ENCODE results near the gene BICC1. TPM values are rescaled to one million over a fixed set of nuclear protein-coding genes. Genes with fewer than 3 reads are reported as not detected.

BICC1 gene
- total and polyA plus RNA-seq, 2 of the 13 experiments (the other 11 are each of a cell fraction or from before 2014, with no cell fraction given), result 0.18 to 1.5 TPM

- TF ChIP-seq NFE2L1 (CRISPR knock-in tag; IDR thresholded peaks at IDR 0.05; ENCODE audit: borderline replicate concordance), result no peak
Measured at GRCh38 chr10:58516671-58517070, 4.0 kb downstream of the BICC1 start (continued).

- FAIRE-seq (no peak), DNase-seq (ENCODE audit: low spot score) (no peak), ATAC-seq (no peak)
- Histone ChIP-seq H3K27me3 (ENCODE audit: control insufficient read depth in 1 of 2, insufficient read depth in 2 of 2, low read length in 2 of 2) (no peaks in the 10 kb centered on the region; a peak in 1 of 5 replicates), H3K4me3 (replicated peaks in 1 of 3; ENCODE audit: insufficient read depth in 1 of 3, low read depth in 2 of 3, low read length in 3 of 3) (no peak overlapping the region), H3K4me1 (ENCODE audit: insufficient read depth, low read length) (peaks cover 24% of the 10 kb centered on the region), H2AFZ (ENCODE audit: low read length) (no peak overlapping the region), H3K9ac (ENCODE audit: insufficient read depth, low read depth, low read length) (no peak overlapping the region), H3K4me2 (ENCODE audit: low read depth, low read length) (no peak overlapping the region), H3K79me2 (ENCODE audit: insufficient read depth, low read length) (peaks cover 19% of the 10 kb centered on the region), H3K27ac (ENCODE audit: extremely low read length, insufficient read depth, low read length) (no peak overlapping the region), H4K20me1 (ENCODE audit: insufficient read depth, low read length) (no peaks in the 10 kb centered on the region), H3K9me3 (ENCODE audit: low read length) (no peaks in the 10 kb centered on the region), H3K36me3 (replicated peaks in 1 of 2; ENCODE audit: control insufficient read depth in 1 of 2, insufficient read depth in 2 of 2, low read length in 2 of 2) (no peaks in the 10 kb centered on the region)
- intact Hi-C loops (cut with micrococcal nuclease; ENCODE audit: unreplicated experiment) (no loop called here), in situ Hi-C loops (cut with HindIII; ENCODE audit: extremely low pct_ligation_motif_present, low pct_unique_long_range_greater_than_20kb) (loop anchor here (10.0 kb wide), 3 partner anchors 102 to 212 kb away; no protein-coding TSS in a partner anchor)
- BruUV-seq (replicated peaks), result no TSS peak
- POLR2A ChIA-PET, result no interaction called here
- 52% methylated on average over 1 of the region's 1 CpG for WGBS (ENCODE audit: low lambda C conversion rate)
- CTCF ChIA-PET (ENCODE audit: low intra/inter-chr PET ratio, low total read pairs), result no interaction called here
- no peak for TF ChIP-seq AKAP8 (CRISPR knock-in tag; IDR thresholded peaks at IDR 0.05)
- TF ChIP-seq ERF (CRISPR knock-in tag; IDR thresholded peaks at IDR 0.05), result no peak
- no peak for TF ChIP-seq ZBTB38 (CRISPR knock-in tag; IDR thresholded peaks at IDR 0.05)
- TF ChIP-seq HINFP (CRISPR knock-in tag; IDR thresholded peaks at IDR 0.05; ENCODE audit: low read depth), result no peak
- no peak for TF ChIP-seq ELF3 (CRISPR knock-in tag; IDR thresholded peaks at IDR 0.05)
- TF ChIP-seq KDM5B (CRISPR knock-in tag; IDR thresholded peaks at IDR 0.05; ENCODE audit: borderline replicate concordance), result no peak
- TF ChIP-seq USF2 (IDR thresholded peaks at IDR 0.05; ENCODE audit: low read depth, low read length), result no peak
- TF ChIP-seq USF2 (CRISPR knock-in tag; IDR thresholded peaks at IDR 0.05; ENCODE audit: borderline replicate concordance), result no peak
- TF ChIP-seq GMEB1 (CRISPR knock-in tag; IDR thresholded peaks at IDR 0.05; ENCODE audit: borderline replicate concordance), result no peak
- no peak for TF ChIP-seq ZNF782 (CRISPR knock-in tag; IDR thresholded peaks at IDR 0.05; ENCODE audit: borderline replicate concordance)
- no peak for TF ChIP-seq EHMT2 (IDR thresholded peaks at IDR 0.05; ENCODE audit: borderline replicate concordance, low read depth, low read length)
- no peak for TF ChIP-seq CHD2 (IDR thresholded peaks at IDR 0.05; ENCODE audit: low read depth, low read length)
Measured at GRCh38 chr10:58517081-58517480, 4.4 kb downstream of the BICC1 start.
